A673 (cell line): ENCODE results near the gene KCNQ1. TPM values are rescaled to one million over a fixed set of nuclear protein-coding genes. Genes with fewer than 3 reads are reported as not detected.

ENCODE experiments used
- BruUV-seq: library from RNA; stranded (reverse); fragments of 400-500 nt; replicated peaks from 2 replicates; lab custom pipeline; 2021; lab: Mats Ljungman, UMichigan
- CTCF ChIA-PET: fragments of 300-600 bp; sonication (Branson Sonifier 250); formaldehyde crosslinking; loops from one replicate; lab custom pipeline; 2022; ENCODE audit warnings: antibody characterized with exemption; lab: Charles Lee
- POLR2A ChIA-PET: fragments of 300-600 bp; sonication (Branson Sonifier 250); formaldehyde crosslinking; loops from one replicate; lab custom pipeline; 2022; ENCODE audit warnings: antibody characterized with exemption; ENCODE audit not compliant: low non-redundant PET; lab: Charles Lee
- DNase-seq: peaks from one replicate; pipeline ENCODE4 v3.0.0-alpha.2; 2015; ENCODE audit warnings: low spot score
- H3K27ac ChIP-seq: fragments of 200-600 bp; sonication (generic); 2 replicates; pipeline ENCODE4 v1.5.1; 2016; ENCODE audit warnings: mixed run types, low read depth, mild to moderate bottlenecking, mixed read lengths, antibody characterized with exemption, low read length; ENCODE audit not compliant: poor library complexity, severe bottlenecking
- H3K27me3 ChIP-seq: fragments of 200-600 bp; sonication (generic); replicated peaks from 2 replicates; pipeline ENCODE4 v1.6.1; 2017; ENCODE audit warnings: mixed run types, low read depth, mild to moderate bottlenecking, mixed read lengths, antibody characterized with exemption, low read length; ENCODE audit not compliant: insufficient read depth, poor library complexity
- H3K36me3 ChIP-seq: fragments of 200-600 bp; sonication (generic); 2 replicates; pipeline ENCODE4 v1.6.1; 2016; ENCODE audit warnings: mixed run types, mild to moderate bottlenecking, mixed read lengths, antibody characterized with exemption, low read length; ENCODE audit not compliant: insufficient read depth, poor library complexity, severe bottlenecking
- H3K4me1 ChIP-seq: fragments of 200-600 bp; sonication (generic); 2 replicates; pipeline ENCODE4 v1.6.1; 2017; ENCODE audit warnings: mixed run types, mild to moderate bottlenecking, mixed read lengths, antibody characterized with exemption, low read length; ENCODE audit not compliant: insufficient read depth, poor library complexity, severe bottlenecking
- H3K4me3 ChIP-seq: fragments of 200-600 bp; sonication (generic); 2 replicates; pipeline ENCODE4 v1.5.1; 2016; ENCODE audit warnings: low read depth, mixed run types, mild to moderate bottlenecking, mixed read lengths, low read length; ENCODE audit not compliant: poor library complexity, severe bottlenecking
- H3K9me3 ChIP-seq: fragments of 200-600 bp; sonication (generic); 2 replicates; pipeline ENCODE4 v1.6.1; 2016; ENCODE audit warnings: mixed run types, low read depth, mild to moderate bottlenecking, mixed read lengths, antibody characterized with exemption, low read length; ENCODE audit not compliant: poor library complexity, severe bottlenecking
- EZH2 ChIP-seq: fragments of 200-600 bp; sonication (generic); IDR thresholded peaks from 2 replicates; pipeline ENCODE4 v1.6.1; 2017; ENCODE audit warnings: borderline replicate concordance, low read depth, mild to moderate bottlenecking, mixed read lengths, antibody characterized with exemption, low read length; ENCODE audit not compliant: poor library complexity, severe bottlenecking
- intact Hi-C: fragments of 100-400 bp; cut with micrococcal nuclease; formaldehyde crosslinking; loops from one replicate; pipeline ENCODE4 v1.10.0; 2022; ENCODE audit not compliant: unreplicated experiment
- total RNA-seq: library from RNA; stranded (reverse); gene quantifications from 2 replicates; pipeline ENCODE4 v1.2.3, GENCODE V29; 2021
- TF ChIP-seq, protein P1 (sequence below): fragments of 300-800, 200-600 bp; sonication (generic); conservative IDR thresholded peaks from 2 replicates; pipeline ENCODE4 v1.5.1; 2017; ENCODE audit warnings: low read depth, mild to moderate bottlenecking, antibody characterized with exemption, low read length, moderate library complexity, mixed read lengths

The KCNQ1 gene
- total RNA-seq, 1 experiment from 2014 or later: not detected

DNA sequence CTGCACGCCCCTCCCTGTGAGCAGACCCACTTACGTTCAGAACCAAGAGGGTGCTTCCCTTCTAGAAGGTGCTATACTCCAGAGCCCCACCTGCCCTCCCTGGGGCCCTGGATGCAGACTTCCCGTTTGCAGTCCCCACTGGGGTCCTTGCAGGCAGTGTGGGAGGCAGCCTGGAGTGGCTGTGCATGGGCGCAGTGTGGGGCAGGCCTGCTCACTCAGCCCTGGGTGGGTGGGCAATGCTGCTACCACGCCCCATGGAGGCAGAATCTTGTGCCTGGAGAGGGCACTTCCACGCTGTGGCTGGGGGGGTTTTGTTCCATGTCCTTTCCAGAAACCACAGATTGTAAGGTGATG is 138.8 kb downstream of the KCNQ1 start:
- no TSS peak for BruUV-seq
- ChIA-PET CTCF (no interaction called here), POLR2A (no interaction called here)
- no peak overlapping the region for H3K4me3 ChIP-seq
- H3K36me3 ChIP-seq: no peaks in the 10 kb centered on the region
- H3K9me3 ChIP-seq: no peaks in the 10 kb centered on the region
- TF ChIP-seq, protein P1, sequence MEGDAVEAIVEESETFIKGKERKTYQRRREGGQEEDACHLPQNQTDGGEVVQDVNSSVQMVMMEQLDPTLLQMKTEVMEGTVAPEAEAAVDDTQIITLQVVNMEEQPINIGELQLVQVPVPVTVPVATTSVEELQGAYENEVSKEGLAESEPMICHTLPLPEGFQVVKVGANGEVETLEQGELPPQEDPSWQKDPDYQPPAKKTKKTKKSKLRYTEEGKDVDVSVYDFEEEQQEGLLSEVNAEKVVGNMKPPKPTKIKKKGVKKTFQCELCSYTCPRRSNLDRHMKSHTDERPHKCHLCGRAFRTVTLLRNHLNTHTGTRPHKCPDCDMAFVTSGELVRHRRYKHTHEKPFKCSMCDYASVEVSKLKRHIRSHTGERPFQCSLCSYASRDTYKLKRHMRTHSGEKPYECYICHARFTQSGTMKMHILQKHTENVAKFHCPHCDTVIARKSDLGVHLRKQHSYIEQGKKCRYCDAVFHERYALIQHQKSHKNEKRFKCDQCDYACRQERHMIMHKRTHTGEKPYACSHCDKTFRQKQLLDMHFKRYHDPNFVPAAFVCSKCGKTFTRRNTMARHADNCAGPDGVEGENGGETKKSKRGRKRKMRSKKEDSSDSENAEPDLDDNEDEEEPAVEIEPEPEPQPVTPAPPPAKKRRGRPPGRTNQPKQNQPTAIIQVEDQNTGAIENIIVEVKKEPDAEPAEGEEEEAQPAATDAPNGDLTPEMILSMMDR: no peak
- no peak for TF ChIP-seq EZH2
- no peak overlapping the region for H3K27ac ChIP-seq
- DNase-seq: no peak
- no peaks in the 10 kb centered on the region for H3K27me3 ChIP-seq
- intact Hi-C loops: no loop called here
- H3K4me1 ChIP-seq: no peaks in the 10 kb centered on the region

DNA sequence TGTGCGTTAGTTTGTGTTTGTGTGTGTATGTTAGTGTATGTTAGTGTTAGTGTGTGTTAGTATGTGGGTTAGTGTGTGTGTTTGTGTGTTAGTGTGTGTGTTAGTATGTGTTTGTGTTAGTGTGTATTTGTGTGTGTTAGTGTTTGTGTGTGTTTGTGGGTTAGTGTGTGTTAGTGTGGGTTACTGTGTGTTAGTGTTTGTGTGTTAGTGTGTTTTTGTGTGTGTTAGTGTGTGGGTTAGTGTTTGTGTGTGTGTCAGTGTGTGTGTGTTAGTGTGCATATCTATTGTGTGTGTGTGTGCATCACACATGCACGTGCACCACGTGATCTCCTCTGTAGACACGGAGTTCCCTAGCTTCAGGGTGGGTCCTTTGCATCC is 139.6 kb downstream of the KCNQ1 start:
- Histone ChIP-seq H3K36me3 (no peaks in the 10 kb centered on the region), H3K9me3 (no peaks in the 10 kb centered on the region), H3K27me3 (no peaks in the 10 kb centered on the region), H3K27ac (no peak overlapping the region), H3K4me1 (no peaks in the 10 kb centered on the region), H3K4me3 (no peak overlapping the region)
- POLR2A ChIA-PET: no interaction called here
- no peak for DNase-seq
- TF ChIP-seq, protein P1: no peak
- no peak for TF ChIP-seq EZH2
- no TSS peak for BruUV-seq
- CTCF ChIA-PET: no interaction called here
- intact Hi-C loops: no loop called here

- Histone ChIP-seq H3K27ac (no peak overlapping the region), H3K4me1 (no peaks in the 10 kb centered on the region), H3K9me3 (no peaks in the 10 kb centered on the region), H3K4me3 (no peak overlapping the region), H3K27me3 (no peaks in the 10 kb centered on the region), H3K36me3 (no peaks in the 10 kb centered on the region)
- no peak for TF ChIP-seq EZH2
- TF ChIP-seq, protein P1: no peak
- POLR2A ChIA-PET: no interaction called here
- CTCF ChIA-PET: no interaction called here
- intact Hi-C loops: no loop called here
- no TSS peak for BruUV-seq
- no peak for DNase-seq
Observed at GRCh38 chr11:2584812-2585565, 140.2 kb downstream of the KCNQ1 start.
